HG02870 (cell line): ENCODE data around the gene KIAA0930.

Source experiments
- ATAC-seq: cut with Tn5 transposase; IDR thresholded peaks from one replicate; pipeline ENCODE4 v1.9.1; 2021; ENCODE audit warnings: mild to moderate bottlenecking, moderate library complexity; ENCODE audit not compliant: unreplicated experiment

KIAA0930 gene

GRCh38 chr22:45154383-45154782 lies 86.3 kb downstream of the KIAA0930 start:
- ATAC-seq = no peak

DNA sequence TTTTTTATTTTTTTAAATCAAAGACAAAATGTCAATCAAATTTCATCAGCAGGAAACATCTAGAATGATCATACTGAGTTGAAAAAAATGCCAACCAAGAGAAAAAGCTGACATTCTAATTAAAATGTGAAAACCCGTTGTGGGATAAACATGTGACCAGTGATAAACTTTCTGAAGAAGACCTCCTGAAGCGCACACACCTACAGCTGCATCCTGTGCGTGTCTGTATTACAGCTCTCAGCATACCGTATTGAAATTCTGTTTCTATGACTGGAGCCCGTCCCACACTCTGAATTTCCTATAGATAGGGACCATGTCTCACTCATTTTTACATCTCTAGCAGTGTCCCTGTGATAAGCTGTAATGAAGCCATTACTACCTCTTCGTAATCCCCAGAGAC lies 89.2 kb downstream of the KIAA0930 start:
- no peak for ATAC-seq

DNA sequence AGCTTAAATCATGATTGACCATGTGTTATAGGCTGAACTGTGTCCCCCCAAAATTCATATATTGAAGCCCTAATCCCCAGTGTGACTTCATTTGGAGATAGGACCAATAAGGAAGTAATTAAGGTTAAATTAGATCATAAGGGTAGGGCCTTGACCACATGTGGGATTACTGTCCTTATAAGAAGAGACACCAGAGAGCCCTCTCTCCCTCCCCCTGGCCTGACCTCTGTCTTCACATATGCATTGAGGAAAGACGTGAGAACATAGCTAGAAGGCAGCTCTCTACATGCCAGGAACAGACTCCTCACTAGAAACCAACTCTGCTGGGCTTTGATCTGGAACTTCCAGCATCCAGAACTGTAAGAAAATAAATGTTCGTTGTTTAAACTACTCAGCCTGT lies 90.6 kb downstream of the KIAA0930 start:
- ATAC-seq = no peak

- ATAC-seq = no peak
Measured at GRCh38 chr22:45149671-45150070, 91.0 kb downstream of the KIAA0930 start.

DNA sequence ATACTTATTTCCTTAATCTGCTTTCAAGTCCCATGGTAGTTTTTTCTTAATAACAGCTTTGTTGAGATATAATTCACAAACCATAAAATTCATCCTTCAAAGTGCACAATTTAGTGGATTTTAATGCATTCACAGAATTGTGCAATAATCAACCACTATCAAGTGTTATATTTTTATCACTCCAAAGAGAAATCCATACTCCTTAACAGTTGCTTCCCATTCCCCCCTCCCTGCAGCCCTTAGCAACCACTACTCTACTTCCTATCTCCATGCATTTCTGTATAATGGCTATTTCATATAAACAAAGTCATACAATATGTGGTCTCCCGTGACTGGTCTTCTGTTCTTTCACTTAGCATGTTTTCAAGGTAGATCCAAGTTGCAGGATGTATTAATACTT lies 95.8 kb downstream of the KIAA0930 start:
- no peak for ATAC-seq

DNA sequence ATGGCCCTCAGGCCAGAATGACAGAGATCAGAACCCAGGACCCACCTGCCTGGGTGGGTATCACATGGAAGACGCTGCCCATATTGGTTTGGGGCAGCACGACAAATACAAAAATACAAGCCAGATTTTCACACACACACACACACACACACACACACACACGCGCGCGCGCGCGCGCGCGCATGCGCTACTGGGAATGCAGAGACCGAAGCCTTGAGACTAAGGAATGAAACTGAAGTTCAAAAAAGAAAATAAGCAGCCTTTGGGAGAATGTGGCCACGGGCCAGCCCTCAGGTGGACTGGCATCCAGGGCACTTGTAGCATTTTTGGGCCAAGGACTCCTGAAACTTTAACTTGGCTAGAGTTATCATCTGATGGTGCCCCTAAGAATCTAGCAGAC lies 98.3 kb downstream of the KIAA0930 start:
- no peak for ATAC-seq
